Measurements from ENCODE around the gene GALNT12.

Gene GALNT12

DNA sequence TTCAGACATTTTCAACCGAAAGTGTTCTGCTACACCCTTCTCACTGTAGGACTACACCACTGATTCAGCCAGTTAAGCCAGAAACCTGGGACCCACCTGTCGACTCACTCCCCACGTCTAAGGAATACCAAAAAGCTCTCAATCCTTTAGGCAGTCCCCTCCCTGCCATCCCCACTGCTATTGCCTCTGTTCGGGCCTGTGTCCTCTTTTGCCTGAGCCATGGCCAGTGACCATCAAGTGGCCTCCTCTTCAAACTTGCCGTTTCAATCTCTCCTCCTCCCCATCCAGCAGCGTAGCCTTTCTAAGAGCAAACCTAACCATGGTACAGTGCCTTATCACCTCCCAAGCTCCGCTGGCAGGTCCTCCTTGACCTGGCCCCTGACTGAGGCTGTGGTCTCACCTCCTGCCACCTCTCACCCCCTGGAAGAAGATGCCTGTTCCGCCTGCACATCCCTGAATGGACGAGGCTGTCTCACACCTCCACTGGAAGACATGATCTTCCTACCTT lies 64.1 kb downstream of the GALNT12 start:
- TF ChIP-seq POLR2A (IDR thresholded peaks at IDR 0.05; ENCODE audit: low read length) (no peak), GATA1 (IDR thresholded peaks at IDR 0.05; ENCODE audit: low read depth, low read length) (no peak)
- no peak for DNase-seq

- TF ChIP-seq GATA1 (IDR thresholded peaks at IDR 0.05; ENCODE audit: low read depth, low read length), result no peak
- no peak for TF ChIP-seq POLR2A (IDR thresholded peaks at IDR 0.05; ENCODE audit: low read length)
- DNase-seq, result no peak
Measured at GRCh38 chr9:98873526-98873925, 66.1 kb downstream of the GALNT12 start.

GRCh38 chr9:98873951-98874371 lies 66.5 kb downstream of the GALNT12 start:
- DNase-seq, result no peak
- TF ChIP-seq GATA1 (IDR thresholded peaks at IDR 0.05; ENCODE audit: low read depth, low read length), result no peak
- TF ChIP-seq POLR2A (IDR thresholded peaks at IDR 0.05; ENCODE audit: low read length), result no peak

DNA sequence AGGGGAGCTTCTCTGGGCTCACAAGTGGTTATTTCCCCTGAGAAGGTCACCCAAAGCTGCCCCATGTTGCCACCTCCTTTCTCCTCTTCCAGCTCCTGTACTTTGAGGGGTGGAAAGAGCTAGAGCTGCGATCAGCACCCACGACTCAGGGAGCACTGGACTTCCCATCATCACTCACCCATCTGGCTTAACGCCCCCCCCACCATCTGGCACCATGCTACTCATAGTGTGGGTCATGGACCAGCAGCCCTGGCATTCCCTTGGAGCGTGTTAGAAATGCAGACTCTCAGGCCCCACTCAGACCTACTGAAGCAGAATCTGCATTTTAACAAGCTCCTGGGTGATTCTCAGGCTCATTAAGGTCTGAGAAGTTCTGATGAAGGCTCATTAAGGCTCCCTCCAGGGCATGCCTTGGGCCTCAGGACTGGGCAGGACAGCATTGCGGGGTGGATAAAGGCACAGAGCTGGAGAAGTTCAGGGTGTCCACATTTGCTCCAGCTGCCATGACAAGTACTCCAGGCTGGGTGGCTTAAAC lies 67.3 kb downstream of the GALNT12 start:
- no peak for TF ChIP-seq POLR2A (IDR thresholded peaks at IDR 0.05; ENCODE audit: low read length)
- no peak for TF ChIP-seq GATA1 (IDR thresholded peaks at IDR 0.05; ENCODE audit: low read depth, low read length)
- DNase-seq, result no peak

- DNase-seq, result no peak
- TF ChIP-seq POLR2A (IDR thresholded peaks at IDR 0.05; ENCODE audit: low read length), result no peak
- TF ChIP-seq GATA1 (IDR thresholded peaks at IDR 0.05; ENCODE audit: low read depth, low read length), result no peak
Measured at GRCh38 chr9:98875536-98875935, 68.1 kb downstream of the GALNT12 start.

- no peak for TF ChIP-seq POLR2A (IDR thresholded peaks at IDR 0.05; ENCODE audit: low read length)
- TF ChIP-seq GATA1 (IDR thresholded peaks at IDR 0.05; ENCODE audit: low read depth, low read length), result no peak
- DNase-seq, result no peak
Measured at GRCh38 chr9:98877311-98877710, 69.8 kb downstream of the GALNT12 start.

DNA sequence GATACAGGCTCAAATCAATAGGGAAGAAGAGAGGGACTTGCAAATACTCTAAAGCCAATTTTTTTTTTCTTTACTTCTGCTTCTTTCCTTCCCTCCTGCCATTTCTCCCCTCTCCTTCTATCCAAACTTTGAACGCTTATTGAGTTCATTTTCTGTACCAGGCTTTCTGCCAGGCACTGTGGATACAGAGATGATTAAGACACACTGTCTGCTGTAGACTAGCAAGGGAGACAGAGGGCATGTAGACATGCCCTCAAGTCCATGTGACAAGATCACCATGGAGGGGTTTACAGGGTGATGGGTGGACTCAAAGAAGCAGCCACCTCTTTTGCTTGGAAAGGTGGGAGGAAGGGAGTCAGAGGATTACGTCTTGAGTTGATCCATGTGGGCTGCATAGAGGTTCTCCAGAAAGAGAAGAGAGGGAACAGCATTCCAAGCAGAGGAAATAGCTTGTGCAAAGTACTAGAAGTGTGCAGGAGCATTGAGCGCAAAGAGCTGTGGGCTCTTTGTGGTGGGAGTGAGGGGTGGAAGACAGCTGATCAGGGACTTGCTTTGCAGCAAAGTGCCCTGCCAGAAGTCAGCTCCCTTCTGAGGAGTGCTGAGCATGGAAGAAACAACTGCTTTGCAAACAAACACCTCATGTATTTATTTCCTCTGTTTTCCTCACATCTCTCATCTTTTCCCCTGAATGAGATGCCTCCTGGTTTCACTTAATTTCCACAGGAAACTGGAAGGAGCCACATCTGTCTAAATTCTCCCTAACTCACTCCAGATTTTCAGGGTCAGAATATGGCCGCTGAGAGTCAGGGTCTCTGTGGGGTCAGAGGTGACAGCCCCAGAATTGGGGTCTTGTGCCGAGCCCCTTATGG lies 71.9 kb downstream of the GALNT12 start:
- no peak for TF ChIP-seq GATA1 (IDR thresholded peaks at IDR 0.05; ENCODE audit: low read depth, low read length)
- TF ChIP-seq POLR2A (IDR thresholded peaks at IDR 0.05; ENCODE audit: low read length), result no peak
- DNase-seq, result no peak

- no peak for DNase-seq
- TF ChIP-seq GATA1 (IDR thresholded peaks at IDR 0.05; ENCODE audit: low read depth, low read length), result no peak
- no peak for TF ChIP-seq POLR2A (IDR thresholded peaks at IDR 0.05; ENCODE audit: low read length)
Measured at GRCh38 chr9:98879963-98880310, 72.5 kb downstream of the GALNT12 start.

- TF ChIP-seq POLR2A (IDR thresholded peaks at IDR 0.05; ENCODE audit: low read length) (no peak), GATA1 (IDR thresholded peaks at IDR 0.05; ENCODE audit: low read depth, low read length) (no peak)
- no peak for DNase-seq
Measured at GRCh38 chr9:98880311-98881015, 73.0 kb downstream of the GALNT12 start.

- DNase-seq, result no peak
- no peak for TF ChIP-seq GATA1 (IDR thresholded peaks at IDR 0.05; ENCODE audit: low read depth, low read length)
- no peak for TF ChIP-seq POLR2A (IDR thresholded peaks at IDR 0.05; ENCODE audit: low read length)
Measured at GRCh38 chr9:98881356-98881755, 73.9 kb downstream of the GALNT12 start.

- no peak for DNase-seq
- TF ChIP-seq POLR2A (IDR thresholded peaks at IDR 0.05; ENCODE audit: low read length), result no peak
- no peak for TF ChIP-seq GATA1 (IDR thresholded peaks at IDR 0.05; ENCODE audit: low read depth, low read length)
Measured at GRCh38 chr9:98881836-98882568, 74.5 kb downstream of the GALNT12 start.

DNA sequence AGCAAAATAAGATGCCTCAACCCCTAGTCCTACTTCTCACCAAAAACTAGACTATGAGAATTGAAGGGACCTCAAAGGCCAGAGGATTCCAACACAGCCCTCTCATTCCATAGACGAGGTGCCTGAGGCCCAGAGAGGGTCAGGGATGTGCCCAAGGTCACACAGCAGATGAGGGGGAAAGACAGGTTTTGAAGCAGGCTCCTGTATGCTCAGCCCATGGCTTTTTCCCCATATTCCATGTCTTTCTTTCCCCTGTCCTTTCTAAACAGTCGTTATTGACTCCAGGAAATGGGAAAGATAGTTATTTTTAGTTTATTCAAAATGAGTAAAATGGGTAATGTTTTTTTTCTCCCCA lies 75.1 kb downstream of the GALNT12 start:
- no peak for DNase-seq
- TF ChIP-seq GATA1 (IDR thresholded peaks at IDR 0.05; ENCODE audit: low read depth, low read length), result no peak
- no peak for TF ChIP-seq POLR2A (IDR thresholded peaks at IDR 0.05; ENCODE audit: low read length)

DNA sequence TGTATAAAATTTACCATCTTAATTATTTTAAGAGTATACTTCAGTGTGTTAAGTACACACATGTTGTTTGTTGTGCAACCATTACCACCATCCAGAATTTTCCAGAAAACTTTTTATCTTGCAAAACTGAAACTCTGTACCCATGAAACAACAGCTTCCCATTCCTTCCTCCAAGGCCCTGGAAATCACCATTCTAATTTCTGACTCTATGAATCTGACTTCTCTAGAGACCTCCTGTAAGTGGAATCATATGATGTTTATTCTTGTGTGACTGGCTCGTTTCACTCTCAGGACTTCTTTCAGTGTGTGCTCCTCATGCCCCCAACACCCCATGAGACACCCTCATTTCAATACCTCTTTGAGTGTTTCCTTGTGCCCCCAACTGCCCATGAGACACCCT lies 75.8 kb downstream of the GALNT12 start:
- no peak for DNase-seq

DNA sequence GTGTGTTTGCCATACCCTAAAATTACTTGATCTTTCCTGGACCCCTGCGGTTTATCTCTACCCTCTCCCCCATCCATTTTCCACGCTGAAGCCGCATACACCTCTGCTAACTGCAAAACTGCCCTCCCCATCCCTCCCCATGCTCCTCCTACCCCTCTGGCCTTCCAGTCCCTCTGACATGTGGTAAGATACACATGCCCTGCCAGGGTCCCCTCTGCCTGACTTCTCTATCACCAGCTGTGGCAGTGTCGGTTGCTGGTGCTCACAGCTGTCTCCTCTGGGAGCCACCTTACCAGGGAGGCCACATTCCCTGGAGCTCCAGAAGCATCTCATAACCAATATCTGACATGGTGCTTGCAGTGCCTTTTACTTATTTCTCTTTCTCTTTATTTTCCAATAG lies 77.4 kb downstream of the GALNT12 start:
- DNase-seq, result no peak
- TF ChIP-seq POLR2A (IDR thresholded peaks at IDR 0.05; ENCODE audit: low read length) (no peak), GATA1 (IDR thresholded peaks at IDR 0.05; ENCODE audit: low read depth, low read length) (no peak)

More for the DNA sequence above, 75.8 kb downstream of the GALNT12 start:
- TF ChIP-seq GATA1 (IDR thresholded peaks at IDR 0.05; ENCODE audit: low read depth, low read length) (no peak), POLR2A (IDR thresholded peaks at IDR 0.05; ENCODE audit: low read length) (no peak)
